HG02943 (cell line): ENCODE data around the gene HORMAD2.
"Not testable (repeated sequence)": the region's sequence is repeated elsewhere in the genome, so short reads cannot be mapped to it uniquely, and the experiment has no call there.

Experiments
- ATAC-seq: cut with Tn5 transposase; IDR thresholded peaks from one replicate; pipeline ENCODE4 v1.9.1; 2021; ENCODE audit warnings: mild to moderate bottlenecking, low read depth, moderate library complexity; ENCODE audit not compliant: unreplicated experiment

The HORMAD2 gene

GRCh38 chr22:30056015-30056414 is 24.2 kb upstream of the HORMAD2 start:
- no peak for ATAC-seq

- ATAC-seq = no peak
Measured at GRCh38 chr22:30057375-30057774, 22.9 kb upstream of the HORMAD2 start.

GRCh38 chr22:30059346-30060020 is 20.8 kb upstream of the HORMAD2 start:
- ATAC-seq = not testable (repeated sequence)

- ATAC-seq = not testable (repeated sequence)
Measured at GRCh38 chr22:30061094-30061493, 19.2 kb upstream of the HORMAD2 start.

- ATAC-seq = no peak
Measured at GRCh38 chr22:30062259-30062658, 18.0 kb upstream of the HORMAD2 start.

- no peak for ATAC-seq
Measured at GRCh38 chr22:30062950-30063349, 17.3 kb upstream of the HORMAD2 start.

GRCh38 chr22:30064172-30064571 is 16.1 kb upstream of the HORMAD2 start:
- no peak for ATAC-seq

GRCh38 chr22:30073743-30074142 is 6.5 kb upstream of the HORMAD2 start:
- no peak for ATAC-seq

GRCh38 chr22:30074147-30074546 is 6.1 kb upstream of the HORMAD2 start:
- no peak for ATAC-seq

GRCh38 chr22:30074994-30075393 is 5.3 kb upstream of the HORMAD2 start:
- no peak for ATAC-seq

GRCh38 chr22:30077279-30077880 is 2.9 kb upstream of the HORMAD2 start:
- no peak for ATAC-seq

GRCh38 chr22:30078320-30079311 is 1.6 kb upstream of the HORMAD2 start:
- ATAC-seq = no peak

GRCh38 chr22:30080805-30081204 is 541 bp downstream of the HORMAD2 start:
- ATAC-seq = no peak

- ATAC-seq = no peak
Measured at GRCh38 chr22:30086496-30086895, 6.2 kb downstream of the HORMAD2 start.

- ATAC-seq = not testable (repeated sequence)
Measured at GRCh38 chr22:30087037-30087436, 6.8 kb downstream of the HORMAD2 start.

- ATAC-seq = no peak
Measured at GRCh38 chr22:30087611-30088010, 7.3 kb downstream of the HORMAD2 start.

GRCh38 chr22:30088468-30088867 is 8.2 kb downstream of the HORMAD2 start:
- no peak for ATAC-seq

GRCh38 chr22:30089655-30089974 is 9.4 kb downstream of the HORMAD2 start:
- no peak for ATAC-seq

- no peak for ATAC-seq
Measured at GRCh38 chr22:30092686-30093085, 12.4 kb downstream of the HORMAD2 start.

GRCh38 chr22:30094804-30095203 is 14.5 kb downstream of the HORMAD2 start:
- no peak for ATAC-seq

GRCh38 chr22:30097861-30098260 is 17.6 kb downstream of the HORMAD2 start:
- no peak for ATAC-seq
